Measurements from ENCODE around the gene UBE2O.

Gene UBE2O

DNA sequence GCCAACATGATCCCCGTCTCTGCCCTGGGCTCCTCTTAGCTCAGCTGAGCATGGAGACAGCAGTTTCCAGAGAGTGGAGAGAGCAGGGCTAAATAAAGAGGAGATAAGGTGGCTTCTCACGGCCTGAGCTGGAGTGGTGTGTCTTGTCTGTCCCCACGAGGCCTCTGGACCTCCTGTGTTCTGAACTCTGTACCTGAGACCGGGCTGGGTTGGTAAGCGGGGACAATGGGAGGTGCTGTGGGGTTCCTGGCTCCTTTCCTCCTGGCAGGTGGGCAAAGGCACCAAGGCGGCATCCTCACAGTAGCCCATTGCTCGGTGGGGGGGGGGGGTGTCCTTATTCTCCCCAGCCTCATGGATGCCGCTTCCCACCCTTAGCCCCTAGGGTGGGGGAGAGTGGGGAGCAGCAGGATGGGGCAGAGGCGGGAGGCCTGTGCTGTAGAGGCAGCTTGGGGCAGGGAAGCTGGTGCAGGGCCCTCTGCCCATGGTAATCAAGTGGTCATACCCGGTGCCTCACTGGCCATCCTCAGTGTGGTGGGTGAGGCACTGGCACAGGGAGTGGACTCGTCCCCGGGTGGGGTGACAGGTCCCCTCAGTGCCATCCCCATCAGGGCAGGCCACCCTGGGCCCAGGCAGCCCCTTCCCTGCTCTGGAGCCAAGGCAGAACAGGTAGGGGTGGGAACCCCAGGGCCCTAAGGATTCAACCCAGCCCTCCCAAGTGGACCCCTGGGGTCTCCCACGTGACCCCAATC, 17.2 kb upstream of the UBE2O start:
- no peak overlapping the region for H3K27ac ChIP-seq (ENCODE audit: low read depth, low read length, poor library complexity, severe bottlenecking)
- H3K9ac ChIP-seq (ENCODE audit: low read length) = no peak overlapping the region
- no peaks in the 10 kb centered on the region for H3K9me3 ChIP-seq (ENCODE audit: low read length)
- H3K9me2 ChIP-seq (ENCODE audit: low read depth, low read length) = no peaks in the 10 kb centered on the region
- no peak overlapping the region for H3K4me2 ChIP-seq (ENCODE audit: low read length)
- peaks cover 10% of the 10 kb centered on the region for H3K4me1 ChIP-seq (ENCODE audit: insufficient read depth, low read length, severe bottlenecking)
- H3K4me3 ChIP-seq (ENCODE audit: low read depth, low read length, poor library complexity, severe bottlenecking) = no peak overlapping the region
- no peak for TF ChIP-seq CTCF (IDR thresholded peaks at IDR 0.05; ENCODE audit: low read length)
- TF ChIP-seq EZH2 (IDR thresholded peaks at IDR 0.05; ENCODE audit: borderline replicate concordance, low read length) = no peak
- peaks cover 5% of the 10 kb centered on the region; the same call in 1 of the 2 replicates for H3K36me3 ChIP-seq (ENCODE audit: insufficient read depth, low read length)
- H3K79me2 ChIP-seq (ENCODE audit: insufficient read depth, low read length) = no peaks in the 10 kb centered on the region
- no peak overlapping the region for H2AFZ ChIP-seq (ENCODE audit: low read length)
- H3K27me3 ChIP-seq (ENCODE audit: insufficient read depth, low read length) = no peaks in the 10 kb centered on the region
- H3F3A ChIP-seq (ENCODE audit: insufficient read depth, low read length) = no peaks in the 10 kb centered on the region
- no peaks in the 10 kb centered on the region for H4K20me1 ChIP-seq (ENCODE audit: insufficient read depth, low read length)

GRCh38 chr17:76469076-76469990, 16.4 kb upstream of the UBE2O start:
- peaks cover 10% of the 10 kb centered on the region for H3K4me1 ChIP-seq (ENCODE audit: insufficient read depth, low read length, severe bottlenecking)
- H3K9ac ChIP-seq (ENCODE audit: low read length) = no peak overlapping the region
- TF ChIP-seq CTCF (IDR thresholded peaks at IDR 0.05; ENCODE audit: low read length) (no peak), EZH2 (IDR thresholded peaks at IDR 0.05; ENCODE audit: borderline replicate concordance, low read length) (no peak)

DNA sequence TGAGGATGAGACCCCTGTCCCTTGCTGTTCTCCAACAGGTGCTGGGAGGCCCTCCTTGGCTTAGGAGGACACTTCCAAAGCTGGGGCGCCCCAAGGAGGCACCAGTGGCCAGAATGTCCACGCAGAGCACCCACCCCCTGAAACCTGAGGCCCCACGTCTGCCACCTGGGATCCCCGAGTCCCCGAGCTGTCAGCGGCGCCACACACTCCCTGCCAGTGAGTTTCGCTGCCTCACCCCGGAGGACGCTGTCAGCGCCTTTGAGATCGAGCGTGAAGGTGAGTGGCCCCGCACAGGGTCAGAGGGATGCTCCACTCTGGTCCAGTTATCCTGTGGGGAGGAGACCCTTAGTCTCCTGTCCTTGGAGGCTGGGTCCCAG, 15.7 kb upstream of the UBE2O start:
- no peak overlapping the region for H3K4me3 ChIP-seq (ENCODE audit: low read depth, low read length, poor library complexity, severe bottlenecking)
- H3K36me3 ChIP-seq (ENCODE audit: insufficient read depth, low read length) = peaks cover 5% of the 10 kb centered on the region; the same call in 1 of the 2 replicates
- H3K27me3 ChIP-seq (ENCODE audit: insufficient read depth, low read length) = no peaks in the 10 kb centered on the region
- no peaks in the 10 kb centered on the region for H4K20me1 ChIP-seq (ENCODE audit: insufficient read depth, low read length)
- no peak for TF ChIP-seq EZH2 (IDR thresholded peaks at IDR 0.05; ENCODE audit: borderline replicate concordance, low read length)
- TF ChIP-seq CTCF (IDR thresholded peaks at IDR 0.05; ENCODE audit: low read length) = no peak
- H3K79me2 ChIP-seq (ENCODE audit: insufficient read depth, low read length) = no peaks in the 10 kb centered on the region
- no peak overlapping the region for H3K9ac ChIP-seq (ENCODE audit: low read length)
- no peaks in the 10 kb centered on the region for H3F3A ChIP-seq (ENCODE audit: insufficient read depth, low read length)
- no peak overlapping the region for H2AFZ ChIP-seq (ENCODE audit: low read length)
- no peak overlapping the region for H3K4me2 ChIP-seq (ENCODE audit: low read length)
- H3K27ac ChIP-seq (ENCODE audit: low read depth, low read length, poor library complexity, severe bottlenecking) = no peak overlapping the region
- no peaks in the 10 kb centered on the region for H3K9me3 ChIP-seq (ENCODE audit: low read length)
- H3K4me1 ChIP-seq (ENCODE audit: insufficient read depth, low read length, severe bottlenecking) = peaks cover 10% of the 10 kb centered on the region
- H3K9me2 ChIP-seq (ENCODE audit: low read depth, low read length) = no peaks in the 10 kb centered on the region

More at GRCh38 chr17:76469076-76469990, 16.4 kb upstream of the UBE2O start:
- Histone ChIP-seq H3K9me3 (ENCODE audit: low read length) (no peaks in the 10 kb centered on the region), H3F3A (ENCODE audit: insufficient read depth, low read length) (no peaks in the 10 kb centered on the region), H3K4me2 (ENCODE audit: low read length) (no peak overlapping the region), H3K9me2 (ENCODE audit: low read depth, low read length) (no peaks in the 10 kb centered on the region), H3K4me3 (ENCODE audit: low read depth, low read length, poor library complexity, severe bottlenecking) (no peak overlapping the region), H4K20me1 (ENCODE audit: insufficient read depth, low read length) (no peaks in the 10 kb centered on the region), H3K27ac (ENCODE audit: low read depth, low read length, poor library complexity, severe bottlenecking) (no peak overlapping the region), H3K27me3 (ENCODE audit: insufficient read depth, low read length) (no peaks in the 10 kb centered on the region), H2AFZ (ENCODE audit: low read length) (no peak overlapping the region), H3K79me2 (ENCODE audit: insufficient read depth, low read length) (no peaks in the 10 kb centered on the region), H3K36me3 (ENCODE audit: insufficient read depth, low read length) (peaks cover 5% of the 10 kb centered on the region; the same call in 1 of the 2 replicates)

Measured in OCI-LY1 (cell line).